Spleen (tissue), 7 donors: ENCODE measurements around the gene ROM1.

Experiments
- CTCF ChIP-seq, 11 experiments: fragments of 200-600 bp in 7 of 11; fragments of 450-650 bp in 4 of 11; sonication (generic) in 4 of 11; IDR thresholded peaks in 8 of 11; conservative IDR thresholded peaks in 3 of 11; 1 replicate in 7 of 11; 2 replicates in 4 of 11; pipeline versions ENCODE4 v1.4.0 to v1.8.0; 2016 to 2021; ENCODE audit warnings: antibody characterized with exemption in 11 of 11, inconsistent platforms in 4 of 11, mild to moderate bottlenecking in 1 of 11
- POLR2A ChIP-seq, 3 donors: fragments of 450-650 bp; IDR thresholded peaks; one replicate each; pipeline ENCODE4 v1.5.1; 2017; ENCODE audit warnings: antibody characterized with exemption in 3 of 3, mild to moderate bottlenecking in 1 of 3
- POLR2AphosphoS5 ChIP-seq, 3 donors: sonication (generic); formaldehyde crosslinking; IDR thresholded peaks; one replicate each; pipeline ENCODE4 v1.5.1; 2017; ENCODE audit warnings: antibody characterized with exemption in 3 of 3
- donor health status: DM: no; HTN: no; CAD: no; lungs with moderate emphysema.
- donor health status: DM: no; HTN: no; CAD: no.
- donor health status: DM: no; HTN: no; CAD: no.

- TF ChIP-seq POLR2A (IDR thresholded peaks at IDR 0.05): no peak
- TF ChIP-seq POLR2AphosphoS5 (IDR thresholded peaks at IDR 0.05): no peak
- TF ChIP-seq CTCF (IDR thresholded peaks at IDR 0.05 in 8 of 11, conservative IDR thresholded peaks at IDR 0.05 in 3 of 11): no peak
Observed at GRCh38 chr11:62610814-62611704, 2.0 kb upstream of the ROM1 start.
